Ishikawa (cell line): ENCODE measurements around the gene CFLAR.

Experiments
- CEBPB ChIP-seq: IDR thresholded peaks from 2 replicates; pipeline ENCODE4 v1.6.1; 2012
- CREB1 ChIP-seq: IDR thresholded peaks from 2 replicates; pipeline ENCODE4 v1.6.1; 2012; ENCODE audit warnings: low read depth
- EGR1 ChIP-seq: IDR thresholded peaks from 2 replicates; pipeline ENCODE4 v1.6.1; 2012
- EP300 ChIP-seq: IDR thresholded peaks from 2 replicates; pipeline ENCODE4 v1.6.1; 2012; ENCODE audit warnings: borderline replicate concordance
- FOXM1 ChIP-seq: IDR thresholded peaks from 2 replicates; pipeline ENCODE4 v1.6.1; 2012; ENCODE audit warnings: low read depth, borderline replicate concordance
- NFIC ChIP-seq: IDR thresholded peaks from 2 replicates; pipeline ENCODE4 v1.6.1; 2012
- RAD21 ChIP-seq: IDR thresholded peaks from 2 replicates; pipeline ENCODE4 v1.6.1; 2012; ENCODE audit warnings: low read depth
- TAF1 ChIP-seq: IDR thresholded peaks from 2 replicates; pipeline ENCODE4 v1.6.1; 2012; ENCODE audit warnings: low read depth, mild to moderate bottlenecking
- TCF12 ChIP-seq: IDR thresholded peaks from 2 replicates; pipeline ENCODE4 v1.6.1; 2012; ENCODE audit warnings: low read depth
- TEAD4 ChIP-seq: IDR thresholded peaks from 2 replicates; pipeline ENCODE4 v1.6.1; 2012
- YY1 ChIP-seq: IDR thresholded peaks from 2 replicates; pipeline ENCODE4 v1.6.1; 2012; ENCODE audit warnings: low read depth
- ZBTB7A ChIP-seq: IDR thresholded peaks from 2 replicates; pipeline ENCODE4 v1.6.1; 2012; ENCODE audit warnings: low read depth
- TF ChIP-seq, protein P1 (sequence below): IDR thresholded peaks from 2 replicates; pipeline ENCODE4 v1.6.1; 2012
- TF ChIP-seq, protein P2 (sequence below): IDR thresholded peaks from 2 replicates; pipeline ENCODE4 v1.6.1; 2012
- TF ChIP-seq, protein P3 (sequence below): IDR thresholded peaks from 2 replicates; pipeline ENCODE4 v1.6.1; 2012; ENCODE audit warnings: low read depth, mild to moderate bottlenecking

The CFLAR gene

DNA sequence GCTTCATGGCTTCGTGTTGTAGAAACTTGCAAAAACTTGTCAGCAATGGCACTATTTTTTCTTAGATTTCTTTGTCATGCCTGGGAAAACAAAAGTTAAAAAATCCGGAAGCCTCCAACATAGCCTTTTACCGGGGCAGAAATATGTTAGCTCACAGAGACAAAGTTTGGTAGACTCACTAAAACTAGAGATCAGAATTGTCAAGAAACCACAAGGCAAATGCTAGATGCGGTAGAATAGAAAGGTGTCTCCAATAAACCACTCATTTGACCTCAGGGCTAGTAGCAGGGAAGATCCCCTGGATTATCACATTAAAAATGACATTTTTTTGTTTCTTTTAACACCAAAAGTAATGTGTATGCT, 67.4 kb downstream of the CFLAR start:
- TF ChIP-seq, protein P1, sequence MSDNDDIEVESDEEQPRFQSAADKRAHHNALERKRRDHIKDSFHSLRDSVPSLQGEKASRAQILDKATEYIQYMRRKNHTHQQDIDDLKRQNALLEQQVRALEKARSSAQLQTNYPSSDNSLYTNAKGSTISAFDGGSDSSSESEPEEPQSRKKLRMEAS, result 0 out of 2 replicates have a peak, but pooled peaks have one; percentile 6
- TF ChIP-seq, protein P2, sequence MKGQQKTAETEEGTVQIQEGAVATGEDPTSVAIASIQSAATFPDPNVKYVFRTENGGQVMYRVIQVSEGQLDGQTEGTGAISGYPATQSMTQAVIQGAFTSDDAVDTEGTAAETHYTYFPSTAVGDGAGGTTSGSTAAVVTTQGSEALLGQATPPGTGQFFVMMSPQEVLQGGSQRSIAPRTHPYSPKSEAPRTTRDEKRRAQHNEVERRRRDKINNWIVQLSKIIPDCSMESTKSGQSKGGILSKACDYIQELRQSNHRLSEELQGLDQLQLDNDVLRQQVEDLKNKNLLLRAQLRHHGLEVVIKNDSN, result no peak

DNA sequence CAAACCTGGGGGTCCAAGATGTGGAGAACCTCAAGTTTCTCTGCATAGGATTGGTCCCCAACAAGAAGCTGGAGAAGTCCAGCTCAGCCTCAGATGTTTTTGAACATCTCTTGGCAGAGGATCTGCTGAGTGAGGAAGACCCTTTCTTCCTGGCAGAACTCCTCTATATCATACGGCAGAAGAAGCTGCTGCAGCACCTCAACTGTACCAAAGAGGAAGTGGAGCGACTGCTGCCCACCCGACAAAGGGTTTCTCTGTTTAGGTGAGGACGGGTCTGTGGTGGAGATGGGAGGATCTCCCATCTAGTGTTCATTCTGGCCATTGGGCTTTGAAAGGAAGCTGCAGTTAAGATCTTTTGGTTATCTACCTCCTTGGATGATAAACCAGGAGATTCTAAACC, 69.9 kb downstream of the CFLAR start:
- TF ChIP-seq TAF1 (no peak), CREB1 (no peak), EP300 (no peak), RAD21 (no peak), FOXM1 (no peak), ZBTB7A (no peak), EGR1 (no peak), CEBPB (no peak)
- TF ChIP-seq, protein P1, result no peak
- TF ChIP-seq, protein P2, result no peak
- TF ChIP-seq, protein P3, sequence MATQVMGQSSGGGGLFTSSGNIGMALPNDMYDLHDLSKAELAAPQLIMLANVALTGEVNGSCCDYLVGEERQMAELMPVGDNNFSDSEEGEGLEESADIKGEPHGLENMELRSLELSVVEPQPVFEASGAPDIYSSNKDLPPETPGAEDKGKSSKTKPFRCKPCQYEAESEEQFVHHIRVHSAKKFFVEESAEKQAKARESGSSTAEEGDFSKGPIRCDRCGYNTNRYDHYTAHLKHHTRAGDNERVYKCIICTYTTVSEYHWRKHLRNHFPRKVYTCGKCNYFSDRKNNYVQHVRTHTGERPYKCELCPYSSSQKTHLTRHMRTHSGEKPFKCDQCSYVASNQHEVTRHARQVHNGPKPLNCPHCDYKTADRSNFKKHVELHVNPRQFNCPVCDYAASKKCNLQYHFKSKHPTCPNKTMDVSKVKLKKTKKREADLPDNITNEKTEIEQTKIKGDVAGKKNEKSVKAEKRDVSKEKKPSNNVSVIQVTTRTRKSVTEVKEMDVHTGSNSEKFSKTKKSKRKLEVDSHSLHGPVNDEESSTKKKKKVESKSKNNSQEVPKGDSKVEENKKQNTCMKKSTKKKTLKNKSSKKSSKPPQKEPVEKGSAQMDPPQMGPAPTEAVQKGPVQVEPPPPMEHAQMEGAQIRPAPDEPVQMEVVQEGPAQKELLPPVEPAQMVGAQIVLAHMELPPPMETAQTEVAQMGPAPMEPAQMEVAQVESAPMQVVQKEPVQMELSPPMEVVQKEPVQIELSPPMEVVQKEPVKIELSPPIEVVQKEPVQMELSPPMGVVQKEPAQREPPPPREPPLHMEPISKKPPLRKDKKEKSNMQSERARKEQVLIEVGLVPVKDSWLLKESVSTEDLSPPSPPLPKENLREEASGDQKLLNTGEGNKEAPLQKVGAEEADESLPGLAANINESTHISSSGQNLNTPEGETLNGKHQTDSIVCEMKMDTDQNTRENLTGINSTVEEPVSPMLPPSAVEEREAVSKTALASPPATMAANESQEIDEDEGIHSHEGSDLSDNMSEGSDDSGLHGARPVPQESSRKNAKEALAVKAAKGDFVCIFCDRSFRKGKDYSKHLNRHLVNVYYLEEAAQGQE, result no peak

DNA sequence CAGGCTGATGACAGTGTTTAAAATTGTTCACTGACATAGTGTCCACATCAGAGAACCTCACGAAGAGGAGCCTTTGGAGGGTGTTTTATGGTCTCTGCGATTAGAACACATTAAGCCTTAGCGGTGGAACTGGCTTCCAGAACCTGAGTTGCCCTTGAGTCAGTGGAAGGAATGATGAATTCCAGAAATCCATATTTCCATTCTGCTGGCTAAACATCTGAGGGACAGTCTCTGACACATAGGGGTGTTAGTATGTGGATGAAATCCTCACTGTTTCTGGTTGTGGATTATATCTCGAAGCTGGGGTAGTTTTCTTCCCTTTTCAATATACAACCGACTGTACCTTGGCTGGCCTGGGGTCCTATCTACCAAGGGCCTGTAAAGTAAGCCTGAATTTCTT, 71.0 kb downstream of the CFLAR start:
- TF ChIP-seq FOXM1 (no peak), EGR1 (no peak), ZBTB7A (no peak), EP300 (no peak), YY1 (no peak)
- TF ChIP-seq, protein P1, result no peak

DNA sequence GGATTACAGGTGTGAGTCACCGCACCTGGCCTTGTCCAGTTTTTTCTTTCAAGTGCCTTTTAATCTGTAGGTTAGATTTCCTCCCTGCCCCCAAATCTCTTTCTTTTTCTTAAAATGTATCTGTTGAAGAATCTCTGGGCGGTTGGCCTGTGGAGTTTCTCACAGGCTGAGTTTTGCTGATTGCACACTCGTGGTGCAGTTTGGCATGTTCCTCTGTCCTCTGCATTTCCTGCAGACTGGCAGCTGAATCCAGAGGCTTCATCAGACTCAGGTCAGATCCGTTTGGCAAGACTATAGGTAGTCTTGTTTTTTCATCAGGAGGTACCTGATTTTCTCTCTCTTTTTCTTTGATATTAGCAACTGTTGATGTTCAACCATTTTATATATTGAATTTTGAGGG, 72.5 kb downstream of the CFLAR start:
- TF ChIP-seq EGR1 (no peak), TAF1 (no peak), ZBTB7A (no peak), FOXM1 (no peak), TCF12 (no peak), CEBPB (no peak), TEAD4 (no peak), RAD21 (no peak), EP300 (no peak), YY1 (no peak)
- TF ChIP-seq, protein P2, result no peak
- TF ChIP-seq, protein P1, result no peak

DNA sequence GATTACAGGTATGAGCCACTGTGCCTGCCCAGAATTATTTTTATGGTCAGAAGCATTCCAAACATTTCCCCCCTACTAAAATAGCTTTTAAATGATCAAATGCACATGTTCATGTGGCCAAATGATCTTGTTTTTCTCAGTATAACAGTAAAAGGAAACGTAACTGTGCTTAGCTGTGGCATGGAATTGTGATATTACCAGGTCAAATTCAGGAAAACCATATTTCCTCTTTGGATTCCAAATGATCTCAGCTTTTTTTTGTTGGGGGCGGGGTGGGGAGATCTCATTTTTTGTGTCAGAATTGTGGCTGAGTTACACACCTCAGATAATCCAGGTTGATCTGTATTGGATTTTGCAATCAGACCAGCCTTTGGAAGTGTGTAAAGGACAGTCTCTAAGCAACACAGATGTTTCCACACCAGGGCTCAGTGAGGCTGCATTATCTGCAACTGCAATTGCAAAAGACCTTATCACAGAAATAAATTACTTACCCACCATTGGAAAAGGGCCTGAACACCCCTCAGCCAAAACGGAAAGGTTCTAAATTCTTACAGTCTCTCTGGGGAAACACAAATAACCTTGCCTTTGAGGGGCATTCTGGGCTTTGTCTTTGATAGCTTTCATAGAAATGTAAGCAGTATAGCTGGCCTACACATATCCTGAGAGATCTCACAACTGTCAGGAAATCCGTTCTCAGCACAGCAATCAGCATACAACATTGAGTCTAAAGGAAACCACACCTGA, 75.3 kb downstream of the CFLAR start:
- TF ChIP-seq EGR1, result no peak
- no peak for TF ChIP-seq TAF1
- TF ChIP-seq, protein P3, result no peak
- TF ChIP-seq, protein P1, result no peak
- TF ChIP-seq RAD21, result no peak
- TF ChIP-seq TEAD4, result no peak

DNA sequence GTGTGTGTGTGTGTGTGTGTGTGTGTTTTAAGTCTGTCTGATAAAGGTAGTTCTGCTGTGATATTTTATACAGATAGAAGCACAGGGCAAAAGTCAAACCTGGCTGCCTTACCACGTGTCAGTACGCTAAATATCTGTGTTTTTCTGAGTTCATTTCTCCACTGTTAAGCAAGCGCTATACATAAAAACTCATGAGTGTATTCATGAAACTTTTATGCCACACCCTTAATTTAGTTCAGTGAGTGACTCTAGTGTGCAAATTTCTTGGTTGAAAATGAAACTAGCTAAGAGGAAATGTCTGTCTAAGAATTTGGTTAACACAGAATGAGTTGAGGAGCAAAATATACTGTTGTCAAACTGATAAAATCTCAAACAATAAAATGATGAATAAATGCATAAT, 78.1 kb downstream of the CFLAR start:
- no peak for TF ChIP-seq RAD21
- TF ChIP-seq, protein P2, result no peak
- no peak for TF ChIP-seq CEBPB
- no peak for TF ChIP-seq ZBTB7A
- no peak for TF ChIP-seq EP300
- no peak for TF ChIP-seq TAF1
- no peak for TF ChIP-seq NFIC
- no peak for TF ChIP-seq TCF12
- TF ChIP-seq, protein P3, result no peak
- TF ChIP-seq, protein P1, result no peak
- TF ChIP-seq YY1, result no peak
